ENCODE results near the gene KLHL24.

KLHL24 gene

DNA sequence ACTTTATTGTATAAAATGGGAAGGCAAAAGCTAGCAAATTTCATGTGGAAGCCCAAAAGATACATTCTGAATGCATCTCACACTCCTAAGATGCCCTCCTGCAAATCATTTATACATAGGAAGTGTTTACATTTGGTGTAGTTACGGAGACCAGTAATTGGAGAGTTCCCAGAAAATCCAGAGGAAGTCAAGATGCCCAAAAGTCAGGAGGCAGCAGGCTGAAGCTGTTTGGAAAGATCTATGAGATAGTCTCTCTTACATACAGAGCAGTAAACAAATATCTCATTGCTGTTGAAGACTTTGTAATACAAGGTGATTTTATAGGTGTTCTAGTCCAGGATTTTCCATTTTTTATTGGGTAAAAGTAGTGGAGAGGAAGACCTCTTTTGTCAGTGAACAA lies 8.8 kb downstream of the KLHL24 start:
- TF ChIP-seq, protein P1, sequence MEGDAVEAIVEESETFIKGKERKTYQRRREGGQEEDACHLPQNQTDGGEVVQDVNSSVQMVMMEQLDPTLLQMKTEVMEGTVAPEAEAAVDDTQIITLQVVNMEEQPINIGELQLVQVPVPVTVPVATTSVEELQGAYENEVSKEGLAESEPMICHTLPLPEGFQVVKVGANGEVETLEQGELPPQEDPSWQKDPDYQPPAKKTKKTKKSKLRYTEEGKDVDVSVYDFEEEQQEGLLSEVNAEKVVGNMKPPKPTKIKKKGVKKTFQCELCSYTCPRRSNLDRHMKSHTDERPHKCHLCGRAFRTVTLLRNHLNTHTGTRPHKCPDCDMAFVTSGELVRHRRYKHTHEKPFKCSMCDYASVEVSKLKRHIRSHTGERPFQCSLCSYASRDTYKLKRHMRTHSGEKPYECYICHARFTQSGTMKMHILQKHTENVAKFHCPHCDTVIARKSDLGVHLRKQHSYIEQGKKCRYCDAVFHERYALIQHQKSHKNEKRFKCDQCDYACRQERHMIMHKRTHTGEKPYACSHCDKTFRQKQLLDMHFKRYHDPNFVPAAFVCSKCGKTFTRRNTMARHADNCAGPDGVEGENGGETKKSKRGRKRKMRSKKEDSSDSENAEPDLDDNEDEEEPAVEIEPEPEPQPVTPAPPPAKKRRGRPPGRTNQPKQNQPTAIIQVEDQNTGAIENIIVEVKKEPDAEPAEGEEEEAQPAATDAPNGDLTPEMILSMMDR (IDR thresholded peaks at IDR 0.05; ENCODE audit: borderline replicate concordance, control extremely low read depth, extremely low read depth, insufficient read depth, missing control alignments) = no peak
- in situ Hi-C loops (cut with MboI; ENCODE audit: low sequenced_read_pairs, unreplicated experiment) = no loop called here
- DNase-seq (ENCODE audit: low spot score) = no peak

DNA sequence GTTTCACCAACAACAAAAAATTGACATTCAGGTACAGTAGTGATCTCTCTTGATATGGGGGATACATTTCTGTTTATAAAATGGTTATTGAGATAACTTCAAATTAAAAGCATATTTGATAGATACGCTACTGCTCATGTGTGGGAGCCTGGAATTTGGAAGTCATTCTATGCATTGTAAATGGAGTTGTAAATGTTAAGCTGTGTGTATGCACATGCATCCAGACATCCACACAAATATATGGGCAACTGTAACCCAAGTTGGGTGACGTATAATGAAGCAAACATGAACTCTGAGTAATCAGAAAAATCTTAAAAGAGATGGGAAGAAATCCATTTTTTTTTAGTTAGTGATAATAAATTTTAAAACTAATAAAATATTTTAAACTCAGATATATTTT lies 9.8 kb downstream of the KLHL24 start:
- TF ChIP-seq, protein P1 (IDR thresholded peaks at IDR 0.05; ENCODE audit: borderline replicate concordance, control extremely low read depth, extremely low read depth, insufficient read depth, missing control alignments) = no peak
- no peak for DNase-seq (ENCODE audit: low spot score)
- in situ Hi-C loops (cut with MboI; ENCODE audit: low sequenced_read_pairs, unreplicated experiment) = no loop called here

DNA sequence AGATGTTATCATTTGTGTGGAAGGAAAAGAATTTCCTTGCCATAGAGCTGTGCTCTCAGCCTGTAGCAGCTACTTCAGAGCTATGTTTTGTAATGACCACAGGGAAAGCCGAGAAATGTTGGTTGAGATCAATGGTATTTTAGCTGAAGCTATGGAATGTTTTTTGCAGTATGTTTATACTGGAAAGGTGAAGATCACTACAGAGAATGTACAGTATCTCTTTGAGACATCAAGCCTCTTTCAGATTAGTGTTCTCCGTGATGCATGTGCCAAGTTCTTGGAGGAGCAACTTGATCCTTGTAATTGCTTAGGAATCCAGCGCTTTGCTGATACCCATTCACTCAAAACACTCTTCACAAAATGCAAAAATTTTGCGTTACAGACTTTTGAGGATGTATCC lies 15.1 kb downstream of the KLHL24 start:
- DNase-seq (ENCODE audit: low spot score) = no peak
- in situ Hi-C loops (cut with MboI; ENCODE audit: low sequenced_read_pairs, unreplicated experiment) = no loop called here

DNA sequence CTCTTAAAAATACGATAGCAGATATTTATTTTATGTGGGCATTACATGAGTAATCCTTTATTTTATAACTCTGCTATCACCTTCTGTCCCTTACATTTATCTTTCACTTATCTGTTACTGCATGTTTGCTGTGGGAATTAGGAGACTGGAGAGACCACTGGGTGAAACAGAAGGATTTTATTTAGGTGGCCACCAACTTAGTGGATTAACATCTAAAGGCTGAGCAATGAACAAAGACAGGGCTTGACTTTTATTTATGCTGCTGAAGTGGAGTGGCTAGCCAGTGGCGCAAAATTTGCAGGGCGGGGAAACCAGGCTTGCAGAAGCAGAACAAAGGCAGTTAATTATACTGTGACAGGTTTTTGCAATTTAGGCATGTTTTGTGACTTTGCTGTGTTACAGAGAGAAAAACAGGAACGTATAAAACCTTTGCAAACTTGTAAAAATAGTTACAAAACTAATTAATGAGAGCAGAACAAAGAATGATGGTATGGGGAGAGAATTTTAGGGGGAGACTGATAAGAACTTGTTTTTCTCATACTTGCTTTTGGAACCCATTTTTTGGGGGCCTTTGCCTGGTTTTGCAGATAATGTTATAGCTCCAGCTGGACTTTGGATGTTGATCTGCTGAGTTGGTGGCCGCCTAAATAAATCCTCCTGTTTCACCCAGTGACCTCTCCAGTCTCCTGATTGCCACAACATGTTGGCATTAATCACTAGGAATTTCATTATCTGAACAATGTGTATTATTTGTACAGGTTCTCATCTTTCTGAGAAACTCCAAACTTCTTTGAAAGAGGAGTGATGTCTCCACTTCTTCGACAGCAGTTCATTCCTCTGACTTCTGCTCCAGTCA lies 18.0 kb downstream of the KLHL24 start:
- no peak for DNase-seq (ENCODE audit: low spot score)
- in situ Hi-C loops (cut with MboI; ENCODE audit: low sequenced_read_pairs, unreplicated experiment) = no loop called here
- TF ChIP-seq, protein P1 (IDR thresholded peaks at IDR 0.05; ENCODE audit: borderline replicate concordance, control extremely low read depth, extremely low read depth, insufficient read depth, missing control alignments) = no peak

More for the DNA sequence above, 15.1 kb downstream of the KLHL24 start:
- TF ChIP-seq, protein P1 (IDR thresholded peaks at IDR 0.05; ENCODE audit: borderline replicate concordance, control extremely low read depth, extremely low read depth, insufficient read depth, missing control alignments) = no peak

DNA sequence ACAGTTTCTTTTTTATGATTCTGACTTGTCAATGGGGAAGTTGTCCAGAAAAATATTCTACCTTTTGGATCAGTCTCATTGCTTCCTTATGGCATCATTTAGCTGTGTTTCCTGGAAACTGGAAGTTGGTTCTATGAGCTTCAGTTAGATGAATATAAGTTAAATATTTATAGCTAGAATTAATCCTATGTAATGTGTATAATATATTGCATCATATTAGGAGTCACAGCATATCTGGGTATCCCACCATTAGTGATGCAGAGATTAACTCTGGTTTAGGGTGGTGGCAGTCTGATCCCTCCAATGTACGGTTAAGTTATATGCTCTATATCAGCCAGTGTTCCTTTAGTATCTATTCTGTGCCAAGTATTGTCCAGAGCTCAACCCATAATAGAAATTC lies 19.3 kb downstream of the KLHL24 start:
- TF ChIP-seq, protein P1 (IDR thresholded peaks at IDR 0.05; ENCODE audit: borderline replicate concordance, control extremely low read depth, extremely low read depth, insufficient read depth, missing control alignments) = no peak

DNA sequence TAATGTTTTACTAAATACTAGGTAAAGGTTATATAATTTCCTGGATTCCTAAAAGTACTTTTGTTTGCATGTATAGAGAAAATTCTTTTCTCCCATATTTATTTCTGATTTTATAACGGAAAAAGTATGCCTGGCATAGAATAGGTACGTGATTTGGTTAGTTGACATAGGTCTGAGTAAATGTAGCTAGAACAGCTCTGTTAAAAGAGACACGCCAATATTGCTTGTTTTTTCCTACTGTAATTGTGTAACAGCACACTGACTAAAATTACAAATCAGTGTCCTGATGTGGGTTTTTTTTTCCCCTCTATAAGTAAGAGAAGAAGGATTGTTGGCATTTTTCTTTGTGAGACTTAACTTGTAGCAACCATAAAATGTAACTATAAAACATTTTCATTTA lies 26.7 kb downstream of the KLHL24 start:
- in situ Hi-C loops (cut with MboI; ENCODE audit: low sequenced_read_pairs, unreplicated experiment) = no loop called here
- TF ChIP-seq, protein P1 (IDR thresholded peaks at IDR 0.05; ENCODE audit: borderline replicate concordance, control extremely low read depth, extremely low read depth, insufficient read depth, missing control alignments) = no peak
- no peak for DNase-seq (ENCODE audit: low spot score)

More for the DNA sequence above, 19.3 kb downstream of the KLHL24 start:
- in situ Hi-C loops (cut with MboI; ENCODE audit: low sequenced_read_pairs, unreplicated experiment) = no loop called here
- no peak for DNase-seq (ENCODE audit: low spot score)

Data from GM13976 (cell line).